HepG2 (cell line): ENCODE measurements around the gene CHDH. TPM values are rescaled to one million over a fixed set of nuclear protein-coding genes. Genes with fewer than 3 reads are reported as not detected.

Source experiments
- CEBPB ChIP-seq: IDR thresholded peaks from 2 replicates; pipeline ENCODE4 v1.6.1; 2011; ENCODE audit warnings: low read depth, low read length, improper control_type of control experiment, borderline replicate concordance
- CREB3 ChIP-seq: sonication (generic); formaldehyde crosslinking; IDR thresholded peaks from 2 replicates; pipeline ENCODE4 v1.5.0; 2020; ENCODE audit warnings: missing genetic modification reagents
- ERF ChIP-seq: IDR thresholded peaks from 2 replicates; pipeline ENCODE4 v1.6.1; 2018; ENCODE audit warnings: missing biosample characterization, missing genetic modification reagents
- FOSL2 ChIP-seq: sonication (generic); formaldehyde crosslinking; IDR thresholded peaks from 2 replicates; pipeline ENCODE4 v1.4.0; 2020; ENCODE audit warnings: missing genetic modification reagents
- GABPA ChIP-seq, 2 experiments: IDR thresholded peaks; 2 replicates each; pipeline ENCODE4 v1.6.1; 2011 to 2016; ENCODE audit warnings: low read depth in 2 of 2, low read length in 1 of 2, missing biosample characterization in 1 of 2, missing genetic modification characterization in 1 of 2
- MLLT10 ChIP-seq: sonication (generic); formaldehyde crosslinking; IDR thresholded peaks from 2 replicates; pipeline ENCODE4 v1.4.0; 2020; ENCODE audit warnings: missing genetic modification reagents
- NCOA1 ChIP-seq: sonication (generic); formaldehyde crosslinking; IDR thresholded peaks from 2 replicates; pipeline ENCODE4 v1.9.0; 2021; ENCODE audit warnings: missing genetic modification reagents
- SMC3 ChIP-seq: IDR thresholded peaks from 2 replicates; pipeline ENCODE4 v1.6.1; 2011; ENCODE audit warnings: low read length, improper control_type of control experiment
- ZBTB21 ChIP-seq: sonication (generic); formaldehyde crosslinking; IDR thresholded peaks from 2 replicates; pipeline ENCODE4 v1.4.0; 2020; ENCODE audit warnings: missing genetic modification reagents
- ZHX1 ChIP-seq: sonication (generic); formaldehyde crosslinking; IDR thresholded peaks from 2 replicates; pipeline ENCODE4 v1.8.1; 2022; ENCODE audit warnings: low read depth, mild to moderate bottlenecking, missing genetic modification reagents
- ZNF180 ChIP-seq: sonication (generic); formaldehyde crosslinking; IDR thresholded peaks from 2 replicates; pipeline ENCODE4 v1.4.0; 2020; ENCODE audit warnings: low read depth, missing genetic modification reagents, borderline replicate concordance
- ZNF20 ChIP-seq: sonication (generic); formaldehyde crosslinking; IDR thresholded peaks from 2 replicates; pipeline ENCODE4 v1.4.0; 2020; ENCODE audit warnings: mild to moderate bottlenecking, moderate library complexity, missing genetic modification reagents
- ZNF749 ChIP-seq: sonication (generic); formaldehyde crosslinking; IDR thresholded peaks from 2 replicates; pipeline ENCODE4 v1.8.0; 2022; ENCODE audit warnings: mild to moderate bottlenecking, missing genetic modification reagents, moderate library complexity, borderline replicate concordance
- polyA plus RNA-seq, 8 experiments: library from polyadenylated mRNA; depleted of rRNA in 3 of 8; stranded (reverse) in 7 of 8; unstranded in 1 of 8; fragments of >200 nt; fragmentation: Illumina TruSeq in 4 of 8; extraction: Trizol in 4 of 8; gene quantifications; 2 replicates each; pipeline versions ENCODE4 v1.2.1 to v1.2.3, GENCODE V29; 2011 to 2016; ENCODE audit warnings: low read depth in 4 of 8, missing spikeins in 1 of 8, mixed read lengths in 1 of 8; ENCODE audit not compliant: insufficient read depth in 1 of 8
- total RNA-seq, 5 experiments: library from RNA; depleted of rRNA; stranded (reverse); fragments of >200 nt; fragmentation: Illumina TruSeq; extraction: Trizol; gene quantifications; 2 replicates each; pipeline ENCODE4 v1.2.3, GENCODE V29; 2016; ENCODE audit warnings: low read depth in 1 of 5
- TF ChIP-seq, protein P1 (sequence below): sonication (generic); formaldehyde crosslinking; IDR thresholded peaks from 2 replicates; pipeline ENCODE4 v1.4.0; 2020; ENCODE audit warnings: low read depth, missing genetic modification reagents

Gene CHDH
- total and polyA plus RNA-seq, 2 of the 13 experiments (the other 11 are each of a cell fraction or from before 2014, with no cell fraction given), result 28.1 to 48.9 TPM

DNA sequence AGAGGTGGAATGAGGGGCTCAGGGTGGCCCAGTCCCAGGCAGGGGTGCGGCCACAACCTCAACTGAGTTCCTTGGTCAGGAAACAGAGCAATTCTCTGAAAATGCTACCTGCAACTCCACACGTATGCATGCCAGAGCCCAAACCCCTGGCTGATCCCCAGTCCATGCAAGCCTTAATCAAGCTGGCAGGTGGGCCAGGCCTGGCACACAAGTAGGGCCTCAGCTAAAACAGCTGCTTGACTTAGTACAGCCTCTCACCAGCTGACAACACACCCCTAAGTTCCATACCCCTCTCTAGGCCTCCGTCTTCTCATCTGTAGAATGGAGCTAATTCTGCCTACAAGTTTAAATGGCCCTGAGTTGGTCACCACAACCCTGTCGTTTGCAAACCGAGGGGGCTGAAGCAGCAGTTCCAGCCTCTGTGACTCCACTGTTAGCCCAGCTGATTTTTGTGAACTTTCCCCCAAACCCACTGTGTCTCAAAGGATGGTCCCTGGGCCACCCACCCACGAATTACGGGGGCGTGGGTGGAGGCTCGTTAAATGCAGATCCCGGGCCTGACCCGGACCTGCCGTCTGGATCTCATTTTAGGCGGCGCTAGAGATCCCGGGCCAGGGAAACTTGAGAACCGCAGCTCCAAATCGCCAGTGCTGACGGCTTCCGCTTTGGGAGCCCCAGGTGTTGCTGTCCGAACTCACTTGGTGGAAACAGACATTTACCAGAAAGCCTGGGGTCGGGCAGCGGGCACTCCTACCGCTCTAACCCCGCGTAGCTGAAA is 927 bp downstream of the CHDH start (continued):
- no peak for TF ChIP-seq ZHX1 (CRISPR knock-in tag)
- TF ChIP-seq SMC3, result no peak
- no peak for TF ChIP-seq CEBPB
- no peak for TF ChIP-seq ZNF180
- TF ChIP-seq ZNF749 (CRISPR knock-in tag), result 0 out of 2 replicates have a peak, but pooled peaks have one; percentile 42
- no peak for TF ChIP-seq CREB3 (CRISPR knock-in tag)
- 0 out of 2 replicates have a peak, but pooled peaks have one; percentile 42 for TF ChIP-seq ZNF20 (CRISPR knock-in tag)
- TF ChIP-seq GABPA (IDR thresholded peaks at IDR 0.05; ENCODE audit: low read depth, low read length), result no peak
- TF ChIP-seq GABPA (CRISPR knock-in tag; IDR thresholded peaks at IDR 0.05; ENCODE audit: low read depth), result no peak
- TF ChIP-seq ERF, result no peak
- no peak for TF ChIP-seq FOSL2 (CRISPR knock-in tag)
- TF ChIP-seq ZBTB21 (CRISPR knock-in tag), result no peak
- TF ChIP-seq, protein P1, sequence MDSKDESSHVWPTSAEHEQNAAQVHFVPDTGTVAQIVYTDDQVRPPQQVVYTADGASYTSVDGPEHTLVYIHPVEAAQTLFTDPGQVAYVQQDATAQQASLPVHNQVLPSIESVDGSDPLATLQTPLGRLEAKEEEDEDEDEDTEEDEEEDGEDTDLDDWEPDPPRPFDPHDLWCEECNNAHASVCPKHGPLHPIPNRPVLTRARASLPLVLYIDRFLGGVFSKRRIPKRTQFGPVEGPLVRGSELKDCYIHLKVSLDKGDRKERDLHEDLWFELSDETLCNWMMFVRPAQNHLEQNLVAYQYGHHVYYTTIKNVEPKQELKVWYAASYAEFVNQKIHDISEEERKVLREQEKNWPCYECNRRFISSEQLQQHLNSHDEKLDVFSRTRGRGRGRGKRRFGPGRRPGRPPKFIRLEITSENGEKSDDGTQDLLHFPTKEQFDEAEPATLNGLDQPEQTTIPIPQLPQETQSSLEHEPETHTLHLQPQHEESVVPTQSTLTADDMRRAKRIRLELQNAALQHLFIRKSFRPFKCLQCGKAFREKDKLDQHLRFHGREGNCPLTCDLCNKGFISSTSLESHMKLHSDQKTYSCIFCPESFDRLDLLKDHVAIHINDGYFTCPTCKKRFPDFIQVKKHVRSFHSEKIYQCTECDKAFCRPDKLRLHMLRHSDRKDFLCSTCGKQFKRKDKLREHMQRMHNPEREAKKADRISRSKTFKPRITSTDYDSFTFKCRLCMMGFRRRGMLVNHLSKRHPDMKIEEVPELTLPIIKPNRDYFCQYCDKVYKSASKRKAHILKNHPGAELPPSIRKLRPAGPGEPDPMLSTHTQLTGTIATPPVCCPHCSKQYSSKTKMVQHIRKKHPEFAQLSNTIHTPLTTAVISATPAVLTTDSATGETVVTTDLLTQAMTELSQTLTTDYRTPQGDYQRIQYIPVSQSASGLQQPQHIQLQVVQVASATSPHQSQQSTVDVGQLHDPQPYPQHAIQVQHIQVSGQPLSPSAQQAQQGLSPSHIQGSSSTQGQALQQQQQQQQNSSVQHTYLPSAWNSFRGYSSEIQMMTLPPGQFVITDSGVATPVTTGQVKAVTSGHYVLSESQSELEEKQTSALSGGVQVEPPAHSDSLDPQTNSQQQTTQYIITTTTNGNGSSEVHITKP (CRISPR knock-in tag), result no peak
- no peak for TF ChIP-seq MLLT10
- no peak for TF ChIP-seq NCOA1 (CRISPR knock-in tag)
